Caco-2 (cell line): ENCODE data around the gene METTL16. TPM values are rescaled to one million over a fixed set of nuclear protein-coding genes. Genes with fewer than 3 reads are reported as not detected.
A peak's percentile ranks its signal among the peaks of the same experiment; 100 is the strongest.

Experiments used
- BruUV-seq: library from RNA; stranded (reverse); fragments of 400-500 nt; replicated peaks from 2 replicates; lab custom pipeline; 2021; lab: Mats Ljungman, UMichigan
- CTCF ChIA-PET: fragments of 300-600 bp; sonication (Branson Sonifier 250); formaldehyde crosslinking; loops from one replicate; lab custom pipeline; 2022; ENCODE audit warnings: antibody characterized with exemption; lab: Charles Lee
- POLR2A ChIA-PET: fragments of 300-600 bp; sonication (Branson Sonifier 250); formaldehyde crosslinking; loops from one replicate; lab custom pipeline; 2022; ENCODE audit warnings: antibody characterized with exemption; lab: Charles Lee
- DNase-seq, 2 experiments: peaks; one replicate each; pipeline versions ENCODE4 v3.0.0 to v3.0.0-alpha.2; 2020 to 2022
- H3K27me3 ChIP-seq: replicated peaks from 2 replicates; pipeline ENCODE4 v1.6.0; 2011; ENCODE audit warnings: low read length; ENCODE audit not compliant: control insufficient read depth, insufficient read depth
- H3K36me3 ChIP-seq: 2 replicates; pipeline ENCODE4 v1.5.1; 2011; ENCODE audit warnings: low read length; ENCODE audit not compliant: control insufficient read depth, insufficient read depth
- H3K4me1 ChIP-seq: fragments of 250-450 bp; sonication (Bioruptor Pico); 2 replicates; pipeline ENCODE4 v1.5.1; 2020; ENCODE audit warnings: mild to moderate bottlenecking
- H3K4me3 ChIP-seq: 2 replicates; pipeline ENCODE4 v1.5.1; 2011; ENCODE audit warnings: low read depth, mild to moderate bottlenecking, control low read depth, low read length
- H3K9me3 ChIP-seq: fragments of 250-450 bp; sonication (Bioruptor Pico); 2 replicates; pipeline ENCODE4 v1.5.1; 2020; ENCODE audit warnings: mild to moderate bottlenecking, moderate library complexity
- H3K27ac Mint-ChIP-seq: one replicate; pipeline ENCODE4 v1.8.0; 2022; ENCODE audit warnings: mixed read lengths; ENCODE audit not compliant: unreplicated experiment
- H3K27me3 Mint-ChIP-seq: one replicate; pipeline ENCODE4 v1.8.0; 2022; ENCODE audit warnings: mixed read lengths; ENCODE audit not compliant: insufficient read depth, unreplicated experiment
- H3K36me3 Mint-ChIP-seq: one replicate; pipeline ENCODE4 v1.8.0; 2022; ENCODE audit warnings: mild to moderate bottlenecking, mixed read lengths; ENCODE audit not compliant: insufficient read depth, unreplicated experiment
- H3K4me1 Mint-ChIP-seq: one replicate; pipeline ENCODE4 v1.8.0; 2022; ENCODE audit warnings: low read depth, mixed read lengths; ENCODE audit not compliant: unreplicated experiment
- H3K4me3 Mint-ChIP-seq: one replicate; pipeline ENCODE4 v1.8.0; 2022; ENCODE audit warnings: mild to moderate bottlenecking, moderate library complexity, mixed read lengths; ENCODE audit not compliant: unreplicated experiment
- H3K9me3 Mint-ChIP-seq: one replicate; pipeline ENCODE4 v1.8.0; 2022; ENCODE audit warnings: mixed read lengths; ENCODE audit not compliant: unreplicated experiment
- CTCF ChIP-seq, 2 experiments: fragments of 200-600 bp in 1 of 2; IDR thresholded peaks; 1 replicate in 1 of 2; 2 replicates in 1 of 2; pipeline versions ENCODE4 v1.5.1 to v1.8.0; 2011 to 2022; ENCODE audit warnings: antibody characterized with exemption in 1 of 2, control low read depth in 1 of 2, inconsistent platforms in 1 of 2, low read depth in 1 of 2, low read length in 1 of 2, mild to moderate bottlenecking in 1 of 2, moderate library complexity in 1 of 2; ENCODE audit not compliant: insufficient read depth in 1 of 2, severe bottlenecking in 1 of 2, unreplicated experiment in 1 of 2
- intact Hi-C: fragments of 100-400 bp; cut with micrococcal nuclease; formaldehyde crosslinking; loops from one replicate; pipeline ENCODE4 v1.10.0; 2022; ENCODE audit not compliant: unreplicated experiment
- total RNA-seq: library from RNA; stranded (reverse); gene quantifications from 2 replicates; pipeline ENCODE4 v1.2.3, GENCODE V29; 2022

The METTL16 gene
- total RNA-seq, 1 experiment from 2014 or later: 50.4 TPM

- peaks cover 57% of the 10 kb centered on the region for H3K36me3 Mint-ChIP-seq
- Histone ChIP-seq H3K9me3 (no peaks in the 10 kb centered on the region), H3K27me3 (no peaks in the 10 kb centered on the region), H3K36me3 (no peaks in the 10 kb centered on the region), H3K4me3 (peak overlapping the region; percentile 96), H3K4me1 (peaks cover 29% of the 10 kb centered on the region)
- intact Hi-C loops: loop anchor here (1.0 kb wide), 1 partner anchor 9 kb away; the partner anchor contains the start of gene MNT
- H3K9me3 Mint-ChIP-seq: no peaks in the 10 kb centered on the region
- peaks cover 17% of the 10 kb centered on the region for H3K4me1 Mint-ChIP-seq
- DNase-seq: peak; percentile 96 to 99
- ChIA-PET POLR2A (interaction anchor here (0.6 to 3.2 kb wide), 10 partner anchors 9 to 102 kb away, joined by 3 to 23 read pairs (median 4); partner anchors contain the start of genes SMG6, SRR and TSR1), CTCF (interaction anchor here (0.6 to 4.6 kb wide), 5 partner anchors 9 to 197 kb away, joined by 3 to 53 read pairs (median 14); no protein-coding TSS in a partner anchor)
- no peak for TF ChIP-seq CTCF (IDR thresholded peaks at IDR 0.05; ENCODE audit: insufficient read depth in 1 of 2, low read depth in 1 of 2, low read length in 1 of 2, severe bottlenecking in 1 of 2, unreplicated experiment in 1 of 2)
- H3K27me3 Mint-ChIP-seq: no peaks in the 10 kb centered on the region
- H3K4me3 Mint-ChIP-seq: peak overlapping the region; percentile 84
- BruUV-seq: TSS peak; percentile 63
- H3K27ac Mint-ChIP-seq: peak overlapping the region; percentile 85
Observed at GRCh38 chr17:2392252-2393173, 119.2 kb downstream of the METTL16 start.

GRCh38 chr17:2391597-2392251, 120.0 kb downstream of the METTL16 start:
- H3K27me3 ChIP-seq: no peaks in the 10 kb centered on the region
- POLR2A ChIA-PET: interaction anchor here (0.6 to 3.2 kb wide), 3 partner anchors 9 to 88 kb away, joined by 3 to 23 read pairs (median 6); partner anchors contain the start of genes SMG6 and SRR
- peaks cover 22% of the 10 kb centered on the region for H3K4me1 ChIP-seq
- intact Hi-C loops: loop anchor here (1.0 kb wide), 1 partner anchor 10 kb away; the partner anchor contains the start of gene MNT
- no TSS peak for BruUV-seq
- peak overlapping the region; percentile 52 for H3K4me3 ChIP-seq
- Mint-ChIP-seq H3K9me3 (no peaks in the 10 kb centered on the region), H3K36me3 (peaks cover 50% of the 10 kb centered on the region), H3K4me3 (peak overlapping the region; percentile 84), H3K27ac (peak overlapping the region; percentile 85), H3K27me3 (no peaks in the 10 kb centered on the region), H3K4me1 (peaks cover 9% of the 10 kb centered on the region)
- CTCF ChIA-PET: interaction anchor here (0.6 to 4.6 kb wide), 3 partner anchors 9 to 198 kb away, joined by 3 to 53 read pairs (median 33); no protein-coding TSS in a partner anchor
- no peak for DNase-seq
- H3K36me3 ChIP-seq: no peaks in the 10 kb centered on the region
- TF ChIP-seq CTCF (IDR thresholded peaks at IDR 0.05; ENCODE audit: insufficient read depth in 1 of 2, low read depth in 1 of 2, low read length in 1 of 2, severe bottlenecking in 1 of 2, unreplicated experiment in 1 of 2): no peak
- no peaks in the 10 kb centered on the region for H3K9me3 ChIP-seq
